K562 (cell line): ENCODE measurements around the gene CSK. TPM values are rescaled to one million over a fixed set of nuclear protein-coding genes. Genes with fewer than 3 reads are reported as not detected.

Source experiments
- CCAR2 ChIP-seq: fragments of 200-400 bp; formaldehyde crosslinking; IDR thresholded peaks from 2 replicates; pipeline ENCODE4 v1.6.1; 2017; ENCODE audit warnings: mild to moderate bottlenecking, low read depth, low read length
- CHD2 ChIP-seq: IDR thresholded peaks from 2 replicates; pipeline ENCODE4 v1.6.1; 2011; ENCODE audit warnings: low read depth, low read length
- GABPB1 ChIP-seq: sonication (generic); formaldehyde crosslinking; IDR thresholded peaks from 2 replicates; pipeline ENCODE4 v1.8.0; 2022; ENCODE audit warnings: mild to moderate bottlenecking, missing genetic modification reagents
- HLTF ChIP-seq: fragments of 450-650 bp; IDR thresholded peaks from 2 replicates; pipeline ENCODE4 v1.6.1; 2016
- HNRNPLL ChIP-seq: fragments of 200-400 bp; formaldehyde crosslinking; IDR thresholded peaks from 2 replicates; pipeline ENCODE4 v1.6.1; 2017; ENCODE audit warnings: low read length, low read depth, mild to moderate bottlenecking; ENCODE audit not compliant: poor library complexity, severe bottlenecking
- KLF1 ChIP-seq: fragments of 450-650 bp; IDR thresholded peaks from 2 replicates; pipeline ENCODE4 v1.6.1; 2016; ENCODE audit warnings: missing genetic modification characterization, missing compliant biosample characterization
- MXI1 ChIP-seq: IDR thresholded peaks from 2 replicates; pipeline ENCODE4 v1.6.1; 2011; ENCODE audit warnings: low read depth, mild to moderate bottlenecking, improper control_type of control experiment, low read length
- NR3C1 ChIP-seq: sonication (generic); formaldehyde crosslinking; IDR thresholded peaks from 2 replicates; pipeline ENCODE4 v1.8.1; 2022; ENCODE audit warnings: missing genetic modification reagents
- NRF1 ChIP-seq, 2 experiments: fragments of 450-650 bp; IDR thresholded peaks in 1 of 2; conservative IDR thresholded peaks in 1 of 2; 2 replicates each; pipeline ENCODE4 v1.6.1; 2014; ENCODE audit warnings: mild to moderate bottlenecking in 2 of 2
- SIX5 ChIP-seq, 2 experiments: IDR thresholded peaks; 2 replicates each; pipeline ENCODE4 v1.6.1; 2011; ENCODE audit warnings: low read length in 2 of 2, borderline replicate concordance in 1 of 2, low read depth in 1 of 2, mild to moderate bottlenecking in 1 of 2, moderate library complexity in 1 of 2; ENCODE audit not compliant: insufficient read depth in 1 of 2
- TAF1 ChIP-seq: IDR thresholded peaks from 2 replicates; pipeline ENCODE4 v1.6.1; 2011; ENCODE audit warnings: mild to moderate bottlenecking, low read length, moderate library complexity; ENCODE audit not compliant: insufficient read depth, control insufficient read depth, severe bottlenecking; ENCODE audit errors: extremely low read depth
- USF1 ChIP-seq: sonication (generic); formaldehyde crosslinking; IDR thresholded peaks from 2 replicates; pipeline ENCODE4 v1.9.0; 2022; ENCODE audit warnings: mild to moderate bottlenecking, missing genetic modification reagents
- ZEB2 ChIP-seq: fragments of 450-650 bp; IDR thresholded peaks from 2 replicates; pipeline ENCODE4 v1.6.1; 2016
- ZNF175 ChIP-seq: fragments of 200-800 bp; sonication (Bioruptor generic); IDR thresholded peaks from 2 replicates; pipeline ENCODE4 v1.6.1; 2016; ENCODE audit warnings: low read depth, mild to moderate bottlenecking, missing genetic modification characterization, missing compliant biosample characterization
- ZNF263 ChIP-seq: sonication (generic); formaldehyde crosslinking; IDR thresholded peaks from 2 replicates; pipeline ENCODE4 v1.8.0; 2022; ENCODE audit warnings: mild to moderate bottlenecking, missing genetic modification reagents, borderline replicate concordance
- ZNF395 ChIP-seq: fragments of 200-800 bp; sonication (Bioruptor generic); IDR thresholded peaks from 2 replicates; pipeline ENCODE4 v1.6.1; 2017; ENCODE audit warnings: missing genetic modification characterization, missing compliant biosample characterization
- ZNF511 ChIP-seq: sonication (generic); formaldehyde crosslinking; IDR thresholded peaks from 2 replicates; pipeline ENCODE4 v1.8.0; 2022; ENCODE audit warnings: mild to moderate bottlenecking, missing genetic modification reagents
- ZNF76 ChIP-seq: fragments of 250-450 bp; sonication (Bioruptor Pico); IDR thresholded peaks from 2 replicates; pipeline ENCODE4 v1.4.0; 2020; ENCODE audit warnings: mild to moderate bottlenecking, moderate library complexity, borderline replicate concordance
- polyA plus RNA-seq, 8 experiments: library from polyadenylated mRNA; depleted of rRNA in 4 of 8; stranded (reverse) in 5 of 8; unstranded in 3 of 8; fragments of >200 nt; fragmentation: Nextera tagmentation in 2 of 8; fragmentation: Illumina TruSeq in 1 of 8; extraction: Ambion mirVana in 2 of 8; extraction: Trizol in 1 of 8; gene quantifications; 2 replicates each; pipeline versions ENCODE4 v1.2.1 to v1.2.3, GENCODE V29; 2011 to 2014; ENCODE audit warnings: inconsistent platforms in 1 of 8, missing spikeins in 1 of 8
- total RNA-seq, 7 experiments: library from RNA; depleted of rRNA in 6 of 7; stranded (reverse); fragments of >200 nt in 6 of 7; fragmentation: Illumina TruSeq in 2 of 7; extraction: Trizol in 2 of 7; gene quantifications; 2 replicates each; pipeline versions ENCODE4 v1.2.1 to v1.2.3, GENCODE V29; 2011 to 2021; ENCODE audit warnings: low replicate concordance in 1 of 7
- TF ChIP-seq, protein P1 (sequence below), 2 experiments: fragments of 200-800 bp in 1 of 2; sonication (Bioruptor generic) in 1 of 2; sonication (generic) in 1 of 2; formaldehyde crosslinking in 1 of 2; IDR thresholded peaks in 1 of 2; conservative IDR thresholded peaks in 1 of 2; 2 replicates each; pipeline versions ENCODE4 v1.5.0 to v1.6.1; 2016 to 2020; ENCODE audit warnings: missing compliant biosample characterization in 1 of 2, missing genetic modification characterization in 1 of 2, missing genetic modification reagents in 1 of 2
- TF ChIP-seq, protein P2 (sequence below): fragments of 250-450 bp; sonication (Bioruptor Pico); IDR thresholded peaks from 2 replicates; pipeline ENCODE4 v1.9.0; 2021; ENCODE audit warnings: mild to moderate bottlenecking, inconsistent platforms

The CSK gene
- total and polyA plus RNA-seq, 9 of the 15 experiments (the other 6 are each of a cell fraction or from before 2014, with no cell fraction given) = 1.5 to 112 (median 22.5) TPM

- TF ChIP-seq ZNF395 (CRISPR knock-in tag) = peak; percentile 89
- TF ChIP-seq, protein P1, sequence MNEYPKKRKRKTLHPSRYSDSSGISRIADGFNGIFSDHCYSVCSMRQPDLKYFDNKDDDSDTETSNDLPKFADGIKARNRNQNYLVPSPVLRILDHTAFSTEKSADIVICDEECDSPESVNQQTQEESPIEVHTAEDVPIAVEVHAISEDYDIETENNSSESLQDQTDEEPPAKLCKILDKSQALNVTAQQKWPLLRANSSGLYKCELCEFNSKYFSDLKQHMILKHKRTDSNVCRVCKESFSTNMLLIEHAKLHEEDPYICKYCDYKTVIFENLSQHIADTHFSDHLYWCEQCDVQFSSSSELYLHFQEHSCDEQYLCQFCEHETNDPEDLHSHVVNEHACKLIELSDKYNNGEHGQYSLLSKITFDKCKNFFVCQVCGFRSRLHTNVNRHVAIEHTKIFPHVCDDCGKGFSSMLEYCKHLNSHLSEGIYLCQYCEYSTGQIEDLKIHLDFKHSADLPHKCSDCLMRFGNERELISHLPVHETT (CRISPR knock-in tag; conservative IDR thresholded peaks at IDR 0.05 in 1 of 2, IDR thresholded peaks at IDR 0.05 in 1 of 2) = peak in 1 of 2 experiments; percentile 80; a peak in 1 of 4 replicates
- TF ChIP-seq CCAR2 = no peak
- TF ChIP-seq NR3C1 (CRISPR knock-in tag) = peak; percentile 69; the same call in 1 of the 2 replicates
- TF ChIP-seq ZNF511 (CRISPR knock-in tag) = peak; percentile 47; the same call in 1 of the 2 replicates
- TF ChIP-seq GABPB1 (CRISPR knock-in tag) = peak; percentile 86
- TF ChIP-seq ZEB2 = peak; percentile 79
- peak; percentile 69; the same call in 1 of the 2 replicates for TF ChIP-seq ZNF175
- TF ChIP-seq ZNF76 (CRISPR knock-in tag) = no peak
- no peak for TF ChIP-seq SIX5 (IDR thresholded peaks at IDR 0.05; ENCODE audit: borderline replicate concordance in 1 of 2, insufficient read depth in 1 of 2, low read depth in 1 of 2, low read length in 2 of 2)
- TF ChIP-seq KLF1 (tag) = 0 out of 2 replicates have a peak, but pooled peaks have one; percentile 40
- TF ChIP-seq MXI1 = peak; percentile 90
- peak; percentile 95 for TF ChIP-seq USF1 (CRISPR knock-in tag)
- peak; percentile 60 for TF ChIP-seq TAF1
- TF ChIP-seq HLTF = no peak
- TF ChIP-seq ZNF263 (CRISPR knock-in tag) = peak; percentile 83
- peak; percentile 81 to 85 for TF ChIP-seq NRF1 (conservative IDR thresholded peaks at IDR 0.05 in 1 of 2, IDR thresholded peaks at IDR 0.05 in 1 of 2)
- peak; percentile 67 for TF ChIP-seq CHD2
- TF ChIP-seq HNRNPLL = peak; percentile 50
- TF ChIP-seq, protein P2, sequence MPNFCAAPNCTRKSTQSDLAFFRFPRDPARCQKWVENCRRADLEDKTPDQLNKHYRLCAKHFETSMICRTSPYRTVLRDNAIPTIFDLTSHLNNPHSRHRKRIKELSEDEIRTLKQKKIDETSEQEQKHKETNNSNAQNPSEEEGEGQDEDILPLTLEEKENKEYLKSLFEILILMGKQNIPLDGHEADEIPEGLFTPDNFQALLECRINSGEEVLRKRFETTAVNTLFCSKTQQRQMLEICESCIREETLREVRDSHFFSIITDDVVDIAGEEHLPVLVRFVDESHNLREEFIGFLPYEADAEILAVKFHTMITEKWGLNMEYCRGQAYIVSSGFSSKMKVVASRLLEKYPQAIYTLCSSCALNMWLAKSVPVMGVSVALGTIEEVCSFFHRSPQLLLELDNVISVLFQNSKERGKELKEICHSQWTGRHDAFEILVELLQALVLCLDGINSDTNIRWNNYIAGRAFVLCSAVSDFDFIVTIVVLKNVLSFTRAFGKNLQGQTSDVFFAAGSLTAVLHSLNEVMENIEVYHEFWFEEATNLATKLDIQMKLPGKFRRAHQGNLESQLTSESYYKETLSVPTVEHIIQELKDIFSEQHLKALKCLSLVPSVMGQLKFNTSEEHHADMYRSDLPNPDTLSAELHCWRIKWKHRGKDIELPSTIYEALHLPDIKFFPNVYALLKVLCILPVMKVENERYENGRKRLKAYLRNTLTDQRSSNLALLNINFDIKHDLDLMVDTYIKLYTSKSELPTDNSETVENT (CRISPR knock-in tag) = peak; percentile 61
Observed at GRCh38 chr15:74842581-74843444, 60.9 kb downstream of the CSK start, which contains the start of gene ULK3 (continued).
